Activated naive CD4-positive, alpha-beta T cell (primary cell): ENCODE results near the gene PRAMEF12.
"Not testable (repeated sequence)": the region's sequence is repeated elsewhere in the genome, so short reads cannot be mapped to it uniquely, and the experiment has no call there.

Source experiments
- DNase-seq, 4 experiments: peaks; one replicate each; lab custom pipeline; 2025; lab: John Stamatoyannopoulos, UW

PRAMEF12 gene

GRCh38 chr1:12773438-12773837 lies at the start of gene PRAMEF12:
Gene PRAMEF12 (plus strand): TSS chr1:12773738. CDS start chr1:12774868, 1,130 bp downstream.
- no peak for DNase-seq

GRCh38 chr1:12728391-12728790 lies 45.1 kb upstream of the PRAMEF12 start:
- DNase-seq = no peak

GRCh38 chr1:12730156-12730555 lies 43.4 kb upstream of the PRAMEF12 start:
- DNase-seq = no peak

GRCh38 chr1:12731084-12731483 lies 42.5 kb upstream of the PRAMEF12 start:
- DNase-seq = not testable (repeated sequence)

- no peak for DNase-seq
These were observed 38.9 kb upstream of the PRAMEF12 start for GRCh38 chr1:12734651-12735050.

GRCh38 chr1:12738934-12739333 lies 34.6 kb upstream of the PRAMEF12 start:
- no peak for DNase-seq

GRCh38 chr1:12739613-12740012 lies 33.9 kb upstream of the PRAMEF12 start:
- DNase-seq = no peak

GRCh38 chr1:12741946-12742345 lies 31.6 kb upstream of the PRAMEF12 start:
- no peak for DNase-seq

GRCh38 chr1:12745126-12745991 lies 28.2 kb upstream of the PRAMEF12 start:
- no peak for DNase-seq

GRCh38 chr1:12745992-12746323 lies 27.6 kb upstream of the PRAMEF12 start, which contains the start of gene CFAP107:
Gene CFAP107 (plus strand): TSS chr1:12746200. CDS start chr1:12746431, 231 bp downstream.
- no peak for DNase-seq

- no peak for DNase-seq
These were observed 24.7 kb upstream of the PRAMEF12 start for GRCh38 chr1:12748778-12749355.

GRCh38 chr1:12754738-12755137 lies 18.8 kb upstream of the PRAMEF12 start:
- no peak for DNase-seq

GRCh38 chr1:12756273-12756672 lies 17.3 kb upstream of the PRAMEF12 start:
- DNase-seq = no peak

GRCh38 chr1:12756768-12757413 lies 16.6 kb upstream of the PRAMEF12 start:
- DNase-seq = no peak

GRCh38 chr1:12757836-12758235 lies 15.7 kb upstream of the PRAMEF12 start:
- DNase-seq = no peak

- DNase-seq = no peak
These were observed 13.2 kb upstream of the PRAMEF12 start for GRCh38 chr1:12760256-12760795.

GRCh38 chr1:12761781-12762180 lies 11.8 kb upstream of the PRAMEF12 start:
- no peak for DNase-seq

GRCh38 chr1:12762766-12763165 lies 10.8 kb upstream of the PRAMEF12 start:
- DNase-seq = no peak

GRCh38 chr1:12763479-12763878 lies 10.1 kb upstream of the PRAMEF12 start:
- DNase-seq = no peak

GRCh38 chr1:12764016-12764415 lies 9.5 kb upstream of the PRAMEF12 start:
- no peak for DNase-seq

GRCh38 chr1:12769031-12769430 lies 4.5 kb upstream of the PRAMEF12 start:
- no peak for DNase-seq

- no peak for DNase-seq
These were observed 3.5 kb upstream of the PRAMEF12 start for GRCh38 chr1:12769976-12770505.
